ENCODE results near the gene RARA.
"Not testable (repeated sequence)": the region's sequence is repeated elsewhere in the genome, so short reads cannot be mapped to it uniquely, and the experiment has no call there.

Gene RARA

DNA sequence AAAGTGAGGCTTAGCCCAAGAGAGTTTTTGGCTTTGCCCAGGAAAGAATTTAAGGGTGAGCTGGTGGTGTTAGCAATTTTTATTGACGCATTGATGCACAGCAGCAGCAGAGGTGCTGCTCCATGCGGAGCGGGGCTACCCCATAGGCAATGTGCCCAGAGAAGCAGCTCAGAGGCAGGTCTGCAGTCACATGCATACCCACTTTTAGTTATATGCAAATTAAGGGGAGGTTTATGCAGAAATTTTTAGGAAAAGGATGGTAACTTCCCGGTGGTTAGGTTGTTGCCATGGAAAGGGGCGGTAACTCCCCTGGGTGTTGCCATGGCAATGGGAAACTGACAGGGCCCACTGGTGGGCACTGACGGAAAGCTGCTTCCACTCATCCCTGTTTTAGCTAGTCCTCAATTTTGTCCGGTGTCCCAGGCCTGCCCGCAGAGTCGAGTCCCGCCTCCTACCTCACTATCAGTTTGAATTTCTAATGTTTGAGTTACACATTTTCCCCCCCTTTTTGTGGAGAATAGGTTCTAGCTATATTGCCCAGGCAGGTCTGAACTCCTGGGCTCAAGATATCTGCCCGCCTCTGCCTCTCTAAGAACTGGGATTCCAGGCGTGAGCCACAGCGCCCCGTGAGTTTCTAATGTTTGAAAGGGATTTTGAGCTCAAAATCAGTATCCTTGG lies 66.0 kb downstream of the RARA start:
- no peak for DNase-seq (ENCODE audit: low read depth, low spot score)

DNA sequence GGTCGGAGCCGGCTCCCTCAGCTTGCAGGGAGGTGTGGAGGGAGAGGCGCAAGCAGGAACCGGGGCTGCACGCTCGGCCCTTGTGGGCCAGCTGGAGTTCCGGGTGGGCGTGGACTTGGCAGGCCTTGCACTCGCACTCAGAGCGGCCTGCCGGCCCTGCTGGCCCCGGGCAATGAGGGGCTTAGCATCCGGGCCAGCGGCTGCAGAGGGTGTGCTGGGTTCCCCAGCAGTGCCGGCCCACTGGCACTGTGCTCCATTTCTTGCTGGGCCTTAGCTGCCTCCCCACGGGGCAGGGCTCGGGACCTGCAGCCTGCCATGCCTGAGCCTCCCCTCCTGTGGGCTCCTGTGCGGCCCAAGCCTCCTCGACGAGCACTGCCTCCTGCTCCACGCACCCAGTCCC lies 66.8 kb downstream of the RARA start:
- DNase-seq (ENCODE audit: low read depth, low spot score), result not testable (repeated sequence)

- DNase-seq (ENCODE audit: low read depth, low spot score), result not testable (repeated sequence)
Observed at GRCh38 chr17:40376541-40376940, 67.6 kb downstream of the RARA start.

- DNase-seq (ENCODE audit: low read depth, low spot score), result no peak
Observed at GRCh38 chr17:40377832-40378231, 68.9 kb downstream of the RARA start.

DNA sequence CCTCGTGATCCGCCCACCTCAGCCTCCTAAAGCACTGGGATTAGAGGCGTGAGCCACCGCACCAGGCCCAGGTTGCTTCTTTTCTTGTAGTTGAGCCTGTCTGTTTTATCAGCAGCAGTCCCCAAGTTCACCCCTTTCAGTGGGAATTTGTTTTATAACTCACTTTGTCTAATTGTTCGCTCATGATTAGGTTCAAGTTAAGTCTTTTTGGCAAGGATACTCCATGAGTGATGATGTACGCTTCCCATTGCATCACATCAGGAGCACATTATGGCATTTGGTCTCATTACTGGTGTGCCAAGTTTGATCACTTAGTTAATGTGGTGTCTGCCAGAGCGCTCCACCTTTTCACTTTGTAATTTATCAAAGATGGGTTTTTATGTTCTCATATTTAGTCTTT lies 70.0 kb downstream of the RARA start:
- no peak for DNase-seq (ENCODE audit: low read depth, low spot score)

DNA sequence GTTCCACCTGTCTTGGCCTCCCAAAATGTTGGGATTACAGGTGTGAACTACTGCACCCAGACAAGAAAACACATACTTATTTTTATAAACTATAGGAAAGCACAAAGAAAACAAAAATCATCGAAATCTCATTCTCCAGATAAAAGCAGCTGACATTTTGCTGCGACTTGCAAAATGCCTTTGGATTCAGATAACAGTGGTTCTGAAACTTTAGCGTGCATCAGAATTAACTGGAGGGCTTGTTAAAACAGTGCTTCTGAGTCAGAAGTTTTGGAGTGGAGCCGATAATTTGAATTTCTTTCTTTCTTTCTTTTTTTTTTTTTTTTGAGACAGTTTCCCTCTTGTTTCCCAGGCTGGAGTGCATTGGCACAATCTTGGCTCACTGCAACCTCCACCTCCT lies 73.3 kb downstream of the RARA start:
- no peak for DNase-seq (ENCODE audit: low read depth, low spot score)

DNA sequence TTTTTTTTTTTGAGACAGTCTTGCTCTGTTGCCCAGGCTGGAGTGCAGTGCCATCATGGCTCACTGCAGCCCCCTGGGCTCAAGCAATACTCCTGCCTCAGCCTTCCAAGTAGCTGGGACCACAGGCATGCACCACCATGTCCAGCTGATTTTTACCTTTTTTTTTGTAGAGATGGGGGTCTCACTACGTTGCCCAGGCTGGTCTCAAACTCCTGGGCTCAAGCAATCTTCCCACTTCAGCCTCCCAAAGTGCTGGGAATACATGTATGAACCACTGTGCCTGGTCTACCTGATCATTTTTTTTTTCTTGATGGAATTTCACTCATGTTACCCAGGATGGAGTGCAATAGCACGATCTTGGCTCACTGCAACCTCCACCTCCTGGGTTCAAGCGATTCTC lies 77.6 kb downstream of the RARA start:
- DNase-seq (ENCODE audit: low read depth, low spot score), result not testable (repeated sequence)

DNA sequence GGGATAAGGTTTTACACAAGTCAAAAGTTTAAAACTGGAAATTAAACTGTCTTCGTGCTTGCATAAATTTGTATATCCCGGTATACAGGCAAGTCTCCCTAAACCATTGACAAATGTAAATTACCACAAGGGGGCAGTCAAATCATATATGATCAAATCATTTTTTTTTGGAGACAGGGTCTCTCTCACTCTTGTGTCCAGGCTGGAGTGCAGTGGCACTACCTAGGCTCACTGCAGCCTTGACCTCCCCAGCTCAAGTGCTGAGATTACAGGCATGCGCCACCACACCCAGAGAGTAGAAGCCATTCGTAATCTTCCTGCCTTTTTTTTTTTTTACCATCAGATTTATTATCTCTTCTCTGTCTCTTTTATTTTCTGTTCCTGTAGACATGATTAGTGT lies 90.2 kb downstream of the RARA start:
- no peak for DNase-seq (ENCODE audit: low read depth, low spot score)

DNA sequence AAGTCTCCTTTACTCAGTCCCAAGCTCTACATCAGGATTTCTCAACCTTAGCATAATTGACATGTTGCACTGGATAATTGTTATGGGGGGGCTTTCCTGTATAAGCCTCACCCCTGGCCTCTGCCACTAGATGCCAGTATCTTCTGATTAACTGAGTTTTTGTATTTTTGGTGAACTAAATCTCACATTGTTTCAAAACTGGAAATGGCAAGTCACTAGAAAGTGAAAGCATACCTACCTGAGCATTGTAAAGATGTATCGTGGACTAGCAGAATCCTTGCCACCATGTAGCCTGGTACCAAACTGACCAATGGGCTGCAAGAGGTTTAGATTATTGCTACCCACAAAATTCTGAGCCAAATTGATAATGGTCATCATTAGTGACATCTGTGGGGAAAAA lies 93.7 kb downstream of the RARA start:
- DNase-seq (ENCODE audit: low read depth, low spot score), result no peak

GRCh38 chr17:40404003-40404402 lies 95.0 kb downstream of the RARA start:
- no peak for DNase-seq (ENCODE audit: low read depth, low spot score)
